NOMO-1 (cell line): ENCODE results near the gene CDH3.
"Not testable (repeated sequence)": the region's sequence is repeated elsewhere in the genome, so short reads cannot be mapped to it uniquely, and the experiment has no call there.

Experiments
- DNase-seq, 2 experiments: peaks; one replicate each; lab custom pipeline; 2025; ENCODE audit not compliant: unreplicated experiment in 2 of 2; lab: John Stamatoyannopoulos, UW

CDH3 gene

GRCh38 chr16:68698091-68698490 is 53.0 kb downstream of the CDH3 start:
- no peak for DNase-seq

GRCh38 chr16:68700120-68700519 is 55.0 kb downstream of the CDH3 start:
- peak; percentile 25 to 78 for DNase-seq

- no peak for DNase-seq
Observed at GRCh38 chr16:68700831-68701230, 55.7 kb downstream of the CDH3 start.

GRCh38 chr16:68704232-68704867 is 59.2 kb downstream of the CDH3 start:
- DNase-seq = peak; percentile 23 to 26

- DNase-seq = no peak
Observed at GRCh38 chr16:68707340-68708152, 62.4 kb downstream of the CDH3 start.

GRCh38 chr16:68710211-68710610 is 65.1 kb downstream of the CDH3 start:
- no peak for DNase-seq

- DNase-seq = peak; percentile 34 to 62
Observed at GRCh38 chr16:68711421-68712139, 66.5 kb downstream of the CDH3 start.

- no peak for DNase-seq
Observed at GRCh38 chr16:68713361-68713760, 68.3 kb downstream of the CDH3 start.

GRCh38 chr16:68715471-68715870 is 70.4 kb downstream of the CDH3 start:
- DNase-seq = no peak

- DNase-seq = not testable (repeated sequence)
Observed at GRCh38 chr16:68716516-68716915, 71.4 kb downstream of the CDH3 start.

- DNase-seq = no peak
Observed at GRCh38 chr16:68717684-68718083, 72.6 kb downstream of the CDH3 start.

- DNase-seq = no peak
Observed at GRCh38 chr16:68718590-68718989, 73.5 kb downstream of the CDH3 start.

GRCh38 chr16:68719993-68720489 is 74.9 kb downstream of the CDH3 start:
- no peak for DNase-seq

GRCh38 chr16:68722119-68723024 is 77.3 kb downstream of the CDH3 start:
- DNase-seq = no peak

- DNase-seq = no peak
Observed at GRCh38 chr16:68724797-68725196, 79.7 kb downstream of the CDH3 start.

GRCh38 chr16:68728523-68728922 is 83.4 kb downstream of the CDH3 start:
- DNase-seq = no peak

GRCh38 chr16:68731637-68732036 is 86.5 kb downstream of the CDH3 start:
- DNase-seq = no peak

GRCh38 chr16:68732042-68732680 is 87.1 kb downstream of the CDH3 start:
- DNase-seq = no peak

- no peak for DNase-seq
Observed at GRCh38 chr16:68732741-68733399, 87.8 kb downstream of the CDH3 start.
